ENCODE data around the gene ECI1. TPM values are rescaled to one million over a fixed set of nuclear protein-coding genes. Genes with fewer than 3 reads are reported as not detected.
"Not testable (repeated sequence)": the region's sequence is repeated elsewhere in the genome, so short reads cannot be mapped to it uniquely, and the experiment has no call there.

Gene ECI1
- total and polyA plus RNA-seq, 5 donors from 2014 or later, result 23.4 to 62.8 (median 53.5) TPM

GRCh38 chr16:2244926-2245795 lies 6.2 kb downstream of the ECI1 start:
- Mint-ChIP-seq H3K27me3 (no peaks in the 10 kb centered on the region), H3K4me3 (no peak overlapping the region), H3K27ac (no peak overlapping the region), H3K36me3 (peaks cover 4% of the 10 kb centered on the region), H3K4me1 (peaks cover 0 to 3% (median 0%) of the 10 kb centered on the region in 4 donors), H3K9me3 (peaks cover 0 to 1% (median 0%) of the 10 kb centered on the region in 7 donors)
- H3K9me3 ChIP-seq (ENCODE audit: control insufficient read depth in 2 of 2, low read length in 2 of 2), result no peaks in the 10 kb centered on the region
- H3K4me3 ChIP-seq (ENCODE audit: low read depth, low read length), result no peak overlapping the region
- H3K27ac ChIP-seq (ENCODE audit: insufficient read depth, low read length, poor library complexity, severe bottlenecking), result no peak overlapping the region
- ATAC-seq (ENCODE audit: low read depth in 2 of 2), result no peak
- H3K27me3 ChIP-seq (ENCODE audit: control insufficient read depth, insufficient read depth, low read length), result no peaks in the 10 kb centered on the region
- DNase-seq, result no peak
- H3K4me1 ChIP-seq (ENCODE audit: control insufficient read depth, insufficient read depth, low read length, poor library complexity, severe bottlenecking), result peaks cover 2% of the 10 kb centered on the region
- H3K36me3 ChIP-seq (ENCODE audit: control insufficient read depth, insufficient read depth, low read length), result peaks cover 19% of the 10 kb centered on the region

GRCh38 chr16:2244301-2244700 lies 7.1 kb downstream of the ECI1 start:
- H3K36me3 Mint-ChIP-seq, result peaks cover 4% of the 10 kb centered on the region
- Histone ChIP-seq H3K4me3 (ENCODE audit: low read depth, low read length) (no peak overlapping the region), H3K27me3 (ENCODE audit: control insufficient read depth, insufficient read depth, low read length) (no peaks in the 10 kb centered on the region), H3K27ac (ENCODE audit: insufficient read depth, low read length, poor library complexity, severe bottlenecking) (no peak overlapping the region), H3K36me3 (ENCODE audit: control insufficient read depth, insufficient read depth, low read length) (peaks cover 19% of the 10 kb centered on the region), H3K4me1 (ENCODE audit: control insufficient read depth, insufficient read depth, low read length, poor library complexity, severe bottlenecking) (no peaks in the 10 kb centered on the region), H3K9me3 (ENCODE audit: control insufficient read depth in 2 of 2, low read length in 2 of 2) (no peaks in the 10 kb centered on the region)
- H3K27ac Mint-ChIP-seq, result no peak overlapping the region
- H3K27me3 Mint-ChIP-seq, result no peaks in the 10 kb centered on the region
- DNase-seq (no peak), ATAC-seq (ENCODE audit: low read depth in 2 of 2) (no peak)
- peaks cover 0 to 1% (median 0%) of the 10 kb centered on the region in 7 donors for H3K9me3 Mint-ChIP-seq
- no peaks in the 10 kb centered on the region for H3K4me1 Mint-ChIP-seq
- no peak overlapping the region for H3K4me3 Mint-ChIP-seq

GRCh38 chr16:2243781-2244180 lies 7.6 kb downstream of the ECI1 start:
- H3K27me3 Mint-ChIP-seq, result no peaks in the 10 kb centered on the region
- no peak overlapping the region for H3K27ac Mint-ChIP-seq
- H3K9me3 ChIP-seq (ENCODE audit: control insufficient read depth in 2 of 2, low read length in 2 of 2), result no peaks in the 10 kb centered on the region
- no peak overlapping the region for H3K4me3 ChIP-seq (ENCODE audit: low read depth, low read length)
- H3K4me1 ChIP-seq (ENCODE audit: control insufficient read depth, insufficient read depth, low read length, poor library complexity, severe bottlenecking), result no peaks in the 10 kb centered on the region
- H3K9me3 Mint-ChIP-seq, result peaks cover 0 to 1% (median 0%) of the 10 kb centered on the region in 7 donors
- no peaks in the 10 kb centered on the region for H3K4me1 Mint-ChIP-seq
- ATAC-seq (ENCODE audit: low read depth in 2 of 2) (no peak), DNase-seq (no peak)
- no peak overlapping the region for H3K4me3 Mint-ChIP-seq
- no peak overlapping the region for H3K27ac ChIP-seq (ENCODE audit: insufficient read depth, low read length, poor library complexity, severe bottlenecking)
- no peaks in the 10 kb centered on the region for H3K27me3 ChIP-seq (ENCODE audit: control insufficient read depth, insufficient read depth, low read length)
- H3K36me3 ChIP-seq (ENCODE audit: control insufficient read depth, insufficient read depth, low read length), result peaks cover 19% of the 10 kb centered on the region
- H3K36me3 Mint-ChIP-seq, result peaks cover 4% of the 10 kb centered on the region

- Histone ChIP-seq H3K36me3 (ENCODE audit: control insufficient read depth, insufficient read depth, low read length) (peaks cover 19% of the 10 kb centered on the region), H3K27ac (ENCODE audit: insufficient read depth, low read length, poor library complexity, severe bottlenecking) (no peak overlapping the region), H3K4me3 (ENCODE audit: low read depth, low read length) (no peak overlapping the region), H3K9me3 (ENCODE audit: control insufficient read depth in 2 of 2, low read length in 2 of 2) (no peaks in the 10 kb centered on the region), H3K27me3 (ENCODE audit: control insufficient read depth, insufficient read depth, low read length) (no peaks in the 10 kb centered on the region), H3K4me1 (ENCODE audit: control insufficient read depth, insufficient read depth, low read length, poor library complexity, severe bottlenecking) (no peaks in the 10 kb centered on the region)
- H3K4me1 Mint-ChIP-seq, result no peaks in the 10 kb centered on the region
- peaks cover 0 to 1% (median 0%) of the 10 kb centered on the region in 7 donors for H3K9me3 Mint-ChIP-seq
- no peaks in the 10 kb centered on the region for H3K27me3 Mint-ChIP-seq
- DNase-seq (no peak), ATAC-seq (ENCODE audit: low read depth in 2 of 2) (no peak)
- H3K27ac Mint-ChIP-seq, result no peak overlapping the region
- peaks cover 4% of the 10 kb centered on the region for H3K36me3 Mint-ChIP-seq
- no peak overlapping the region for H3K4me3 Mint-ChIP-seq
These were observed 8.3 kb downstream of the ECI1 start for GRCh38 chr16:2243031-2243528.

- no peak overlapping the region for H3K4me3 ChIP-seq (ENCODE audit: low read depth, low read length)
- peak overlapping the region in 1 of 3 donors; percentile 27 for H3K27ac Mint-ChIP-seq
- no peaks in the 10 kb centered on the region for H3K4me1 Mint-ChIP-seq
These were observed 8.8 kb downstream of the ECI1 start for GRCh38 chr16:2242598-2242997.

GRCh38 chr16:2240331-2240730 lies 11.1 kb downstream of the ECI1 start:
- not testable (repeated sequence) for H3K27ac Mint-ChIP-seq; DNase-seq; H3K4me3 Mint-ChIP-seq; H3K4me3 ChIP-seq (ENCODE audit: low read depth, low read length); H3K27me3 Mint-ChIP-seq; H3K27me3 ChIP-seq (ENCODE audit: control insufficient read depth, insufficient read depth, low read length); H3K4me1 Mint-ChIP-seq; H3K36me3 Mint-ChIP-seq; H3K9me3 ChIP-seq (ENCODE audit: control insufficient read depth in 2 of 2, low read length in 2 of 2); H3K4me1 ChIP-seq (ENCODE audit: control insufficient read depth, insufficient read depth, low read length, poor library complexity, severe bottlenecking); ATAC-seq (ENCODE audit: low read depth in 2 of 2); H3K27ac ChIP-seq (ENCODE audit: insufficient read depth, low read length, poor library complexity, severe bottlenecking); H3K9me3 Mint-ChIP-seq
- H3K36me3 ChIP-seq (ENCODE audit: control insufficient read depth, insufficient read depth, low read length), result peaks cover 11% of the 10 kb centered on the region

More at GRCh38 chr16:2242598-2242997, 8.8 kb downstream of the ECI1 start:
- Mint-ChIP-seq H3K9me3 (peaks cover 0 to 1% (median 0%) of the 10 kb centered on the region in 7 donors), H3K4me3 (no peak overlapping the region), H3K36me3 (peaks cover 4% of the 10 kb centered on the region), H3K27me3 (no peaks in the 10 kb centered on the region)
- DNase-seq (no peak), ATAC-seq (ENCODE audit: low read depth in 2 of 2) (no peak)
- Histone ChIP-seq H3K9me3 (ENCODE audit: control insufficient read depth in 2 of 2, low read length in 2 of 2) (no peaks in the 10 kb centered on the region), H3K4me1 (ENCODE audit: control insufficient read depth, insufficient read depth, low read length, poor library complexity, severe bottlenecking) (no peaks in the 10 kb centered on the region), H3K27me3 (ENCODE audit: control insufficient read depth, insufficient read depth, low read length) (no peaks in the 10 kb centered on the region), H3K36me3 (ENCODE audit: control insufficient read depth, insufficient read depth, low read length) (peaks cover 19% of the 10 kb centered on the region), H3K27ac (ENCODE audit: insufficient read depth, low read length, poor library complexity, severe bottlenecking) (no peak overlapping the region)

GRCh38 chr16:2238838-2239675 lies 12.3 kb downstream of the ECI1 start:
- peaks cover 0 to 1% (median 0%) of the 10 kb centered on the region in 7 donors for H3K9me3 Mint-ChIP-seq
- peaks cover 5% of the 10 kb centered on the region for H3K27me3 Mint-ChIP-seq
- no peak overlapping the region for H3K27ac Mint-ChIP-seq
- H3K4me3 ChIP-seq (ENCODE audit: low read depth, low read length), result no peak overlapping the region
- H3K36me3 ChIP-seq (ENCODE audit: control insufficient read depth, insufficient read depth, low read length), result peaks cover 13% of the 10 kb centered on the region
- H3K36me3 Mint-ChIP-seq, result peaks cover 4% of the 10 kb centered on the region
- DNase-seq (no peak), ATAC-seq (ENCODE audit: low read depth in 2 of 2) (no peak)
- H3K4me3 Mint-ChIP-seq, result no peak overlapping the region
- no peaks in the 10 kb centered on the region for H3K9me3 ChIP-seq (ENCODE audit: control insufficient read depth in 2 of 2, low read length in 2 of 2)
- no peaks in the 10 kb centered on the region for H3K27me3 ChIP-seq (ENCODE audit: control insufficient read depth, insufficient read depth, low read length)
- no peak overlapping the region for H3K27ac ChIP-seq (ENCODE audit: insufficient read depth, low read length, poor library complexity, severe bottlenecking)
- H3K4me1 Mint-ChIP-seq, result peaks cover 0 to 2% (median 0%) of the 10 kb centered on the region in 4 donors
- H3K4me1 ChIP-seq (ENCODE audit: control insufficient read depth, insufficient read depth, low read length, poor library complexity, severe bottlenecking), result peaks cover 9% of the 10 kb centered on the region

Data from CD4-positive, CD25-positive, alpha-beta regulatory T cell (primary cell).